PFSK-1 (cell line): ENCODE results near the gene CHRD.

Source experiments
- FOXP2 ChIP-seq: optimal IDR thresholded peaks from 2 replicates; pipeline ENCODE3; 2011; ENCODE audit warnings: borderline replicate concordance, control low read depth, inconsistent platforms; ENCODE audit not compliant: insufficient read depth; ENCODE audit errors: extremely low read length, extremely low read depth
- POLR2AphosphoS5 ChIP-seq: IDR thresholded peaks from 2 replicates; pipeline ENCODE4 v1.6.1; 2012; ENCODE audit warnings: low read depth, mild to moderate bottlenecking, control low read depth, low read length, moderate library complexity
- REST ChIP-seq, 2 experiments: IDR thresholded peaks; 2 replicates each; pipeline versions ENCODE4 v1.6.1 to v1.8.0; 2011 to 2012; ENCODE audit warnings: low read depth in 2 of 2, low read length in 2 of 2, control low read depth in 1 of 2, inconsistent platforms in 1 of 2, mild to moderate bottlenecking in 1 of 2, moderate library complexity in 1 of 2; ENCODE audit not compliant: insufficient read depth in 1 of 2
- SIN3A ChIP-seq: IDR thresholded peaks from 2 replicates; pipeline ENCODE4 v1.6.1; 2012; ENCODE audit warnings: mild to moderate bottlenecking, low read length, moderate library complexity, borderline replicate concordance; ENCODE audit not compliant: insufficient read depth
- TAF1 ChIP-seq: IDR thresholded peaks from 2 replicates; pipeline ENCODE4 v1.6.1; 2012; ENCODE audit warnings: low read length, control low read depth, borderline replicate concordance; ENCODE audit not compliant: insufficient read depth

Gene CHRD

GRCh38 chr3:184426691-184427141 is 46.9 kb downstream of the CHRD start:
- TF ChIP-seq SIN3A (no peak), TAF1 (no peak), REST (IDR thresholded peaks at IDR 0.05; ENCODE audit: insufficient read depth in 1 of 2, low read depth in 2 of 2, low read length in 2 of 2) (no peak), POLR2AphosphoS5 (no peak), FOXP2 (no peak)

- TF ChIP-seq REST (IDR thresholded peaks at IDR 0.05; ENCODE audit: insufficient read depth in 1 of 2, low read depth in 2 of 2, low read length in 2 of 2): no peak
- TF ChIP-seq FOXP2: no peak
- TF ChIP-seq POLR2AphosphoS5: no peak
- TF ChIP-seq TAF1: no peak
- TF ChIP-seq SIN3A: no peak
Measured at GRCh38 chr3:184428561-184429175, 48.8 kb downstream of the CHRD start.

- TF ChIP-seq TAF1: no peak
- TF ChIP-seq SIN3A: no peak
- no peak for TF ChIP-seq POLR2AphosphoS5
- TF ChIP-seq REST (IDR thresholded peaks at IDR 0.05; ENCODE audit: insufficient read depth in 1 of 2, low read depth in 2 of 2, low read length in 2 of 2): no peak
- TF ChIP-seq FOXP2: no peak
Measured at GRCh38 chr3:184429786-184430185, 49.9 kb downstream of the CHRD start.

GRCh38 chr3:184430940-184431339 is 51.1 kb downstream of the CHRD start:
- TF ChIP-seq FOXP2 (no peak), TAF1 (no peak), POLR2AphosphoS5 (no peak), REST (IDR thresholded peaks at IDR 0.05; ENCODE audit: insufficient read depth in 1 of 2, low read depth in 2 of 2, low read length in 2 of 2) (no peak), SIN3A (no peak)

GRCh38 chr3:184439096-184439495 is 59.2 kb downstream of the CHRD start:
- TF ChIP-seq FOXP2 (no peak), POLR2AphosphoS5 (no peak), SIN3A (no peak), REST (IDR thresholded peaks at IDR 0.05; ENCODE audit: insufficient read depth in 1 of 2, low read depth in 2 of 2, low read length in 2 of 2) (no peak), TAF1 (no peak)
